GM10266 (cell line): ENCODE results near the gene RPL7A.
A peak's percentile ranks its signal among the peaks of the same experiment; 100 is the strongest.
"Not testable (repeated sequence)": the region's sequence is repeated elsewhere in the genome, so short reads cannot be mapped to it uniquely, and the experiment has no call there.

Source experiments
- DNase-seq: peaks from one replicate; pipeline ENCODE4 v3.0.0; 2012; ENCODE audit errors: extremely low spot score
- TF ChIP-seq, protein P1 (sequence below): IDR thresholded peaks from 2 replicates; pipeline ENCODE4 v1.5.1; 2012; ENCODE audit warnings: mild to moderate bottlenecking, low read depth; ENCODE audit not compliant: control insufficient read depth, insufficient read depth; ENCODE audit errors: missing control alignments

Gene RPL7A

DNA sequence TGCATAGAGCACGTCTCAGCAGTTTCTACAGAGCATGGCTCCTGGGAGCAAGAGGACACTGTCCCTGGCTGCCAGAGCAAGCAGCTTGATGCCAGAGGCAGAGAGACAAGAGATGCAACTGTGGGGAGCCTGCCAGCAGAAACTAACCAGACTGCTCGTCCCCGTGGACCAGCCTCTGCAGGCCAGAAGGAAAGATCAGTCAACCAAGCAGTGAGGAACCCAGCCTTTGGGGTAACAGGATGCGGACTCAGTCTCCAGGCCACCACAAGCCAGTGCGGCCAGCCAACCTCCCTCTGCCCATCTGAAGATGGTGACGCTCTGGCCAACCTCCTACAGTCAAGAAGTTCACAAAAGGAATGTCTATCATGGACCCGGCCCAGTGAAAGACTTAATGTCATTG is 24.1 kb downstream of the RPL7A start:
- TF ChIP-seq, protein P1, sequence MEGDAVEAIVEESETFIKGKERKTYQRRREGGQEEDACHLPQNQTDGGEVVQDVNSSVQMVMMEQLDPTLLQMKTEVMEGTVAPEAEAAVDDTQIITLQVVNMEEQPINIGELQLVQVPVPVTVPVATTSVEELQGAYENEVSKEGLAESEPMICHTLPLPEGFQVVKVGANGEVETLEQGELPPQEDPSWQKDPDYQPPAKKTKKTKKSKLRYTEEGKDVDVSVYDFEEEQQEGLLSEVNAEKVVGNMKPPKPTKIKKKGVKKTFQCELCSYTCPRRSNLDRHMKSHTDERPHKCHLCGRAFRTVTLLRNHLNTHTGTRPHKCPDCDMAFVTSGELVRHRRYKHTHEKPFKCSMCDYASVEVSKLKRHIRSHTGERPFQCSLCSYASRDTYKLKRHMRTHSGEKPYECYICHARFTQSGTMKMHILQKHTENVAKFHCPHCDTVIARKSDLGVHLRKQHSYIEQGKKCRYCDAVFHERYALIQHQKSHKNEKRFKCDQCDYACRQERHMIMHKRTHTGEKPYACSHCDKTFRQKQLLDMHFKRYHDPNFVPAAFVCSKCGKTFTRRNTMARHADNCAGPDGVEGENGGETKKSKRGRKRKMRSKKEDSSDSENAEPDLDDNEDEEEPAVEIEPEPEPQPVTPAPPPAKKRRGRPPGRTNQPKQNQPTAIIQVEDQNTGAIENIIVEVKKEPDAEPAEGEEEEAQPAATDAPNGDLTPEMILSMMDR = no peak
- no peak for DNase-seq

GRCh38 chr9:133374612-133375115 is 26.6 kb downstream of the RPL7A start:
- TF ChIP-seq, protein P1 = no peak
- DNase-seq = no peak

DNA sequence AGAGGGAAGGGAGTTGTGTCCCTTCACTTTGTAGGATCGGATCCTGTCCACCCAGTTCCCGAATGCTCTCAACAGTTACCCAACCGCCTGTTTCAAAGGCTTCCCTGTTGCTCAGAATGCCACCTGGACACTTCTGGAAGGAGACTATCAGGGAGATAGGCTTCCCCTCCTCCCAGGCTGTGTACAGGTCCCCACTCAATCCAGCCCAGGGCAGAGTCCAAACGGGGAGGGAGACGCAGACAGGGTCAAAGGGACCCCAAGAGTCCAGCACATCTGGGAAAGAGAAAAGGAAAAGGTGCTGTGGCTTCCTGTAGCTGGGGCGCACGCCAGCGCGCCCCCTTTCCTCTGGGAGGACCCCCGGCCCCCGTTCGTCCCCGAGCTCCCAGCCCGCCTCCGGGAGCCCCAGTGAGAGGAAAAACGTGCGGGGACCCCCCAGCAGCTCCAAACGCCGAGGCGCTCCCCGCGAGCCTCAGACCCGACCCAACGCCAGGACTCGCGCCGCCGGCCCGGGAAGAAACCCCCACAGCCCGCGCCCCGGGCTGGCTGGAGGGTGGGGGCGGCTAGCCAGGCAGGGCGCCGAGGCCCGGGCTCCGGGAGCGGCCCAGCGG is 27.2 kb downstream of the RPL7A start:
- TF ChIP-seq, protein P1 = peak; percentile 33
- peak; percentile 76 for DNase-seq

DNA sequence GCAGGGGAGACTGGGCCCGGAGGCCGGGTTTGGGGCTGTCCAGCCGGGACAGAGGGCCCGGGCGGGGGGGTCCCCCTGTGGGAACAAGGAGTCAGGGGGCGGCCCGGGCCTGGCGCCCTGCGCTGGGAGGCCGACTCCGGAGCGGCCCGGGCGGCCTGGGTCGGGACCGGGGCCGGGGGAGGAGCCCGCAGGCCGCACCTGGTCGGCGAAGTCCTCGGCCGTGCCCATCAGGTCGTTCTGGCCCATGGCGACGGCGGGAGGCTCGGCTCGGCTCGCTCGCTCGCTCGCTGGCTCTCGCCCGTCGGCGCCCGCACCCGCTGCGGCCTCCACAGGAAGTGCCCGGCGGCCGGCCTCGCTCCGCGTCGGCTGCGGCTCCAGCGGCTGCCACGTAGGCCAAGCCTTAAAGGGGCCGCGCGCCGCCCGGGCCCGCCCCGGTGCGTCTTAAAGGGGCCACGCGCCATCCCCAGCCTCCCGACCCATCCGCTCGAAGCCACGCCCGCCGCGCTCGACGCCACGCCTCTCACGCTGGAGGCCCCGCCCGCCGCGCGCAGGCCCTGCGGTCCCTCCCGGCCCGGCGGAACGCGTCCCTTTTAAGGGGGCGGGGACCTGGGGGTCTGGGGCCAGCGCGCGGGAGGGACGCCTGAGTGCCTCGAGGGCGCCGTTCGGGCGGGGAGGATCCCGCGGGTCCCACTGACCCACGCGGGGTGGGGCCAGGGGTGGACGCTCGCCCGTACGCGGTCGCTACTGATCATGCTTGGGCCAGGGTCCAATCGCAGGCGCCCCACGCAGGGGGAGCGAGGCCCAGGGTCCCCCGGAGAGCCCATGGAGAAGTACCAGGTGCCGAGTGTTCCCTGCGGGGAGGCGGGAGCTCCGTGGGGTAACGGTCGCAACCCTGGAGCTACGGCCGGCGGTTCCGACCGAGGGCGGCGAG is 28.0 kb downstream of the RPL7A start, which contains the start of the genes STKLD1 and SURF4:
Gene STKLD1 (plus strand): TSS at position 643 of the 931 bp plus-strand sequence. CDS start 108 bp downstream, at position 751.
Gene SURF4 (minus strand): TSS at position 337 of the 931 bp plus-strand sequence. CDS start 91 bp downstream, at position 246.
- peak; percentile 100 for DNase-seq
- TF ChIP-seq, protein P1 = no peak

GRCh38 chr9:133377280-133377679 is 29.3 kb downstream of the RPL7A start:
- DNase-seq = not testable (repeated sequence)

DNA sequence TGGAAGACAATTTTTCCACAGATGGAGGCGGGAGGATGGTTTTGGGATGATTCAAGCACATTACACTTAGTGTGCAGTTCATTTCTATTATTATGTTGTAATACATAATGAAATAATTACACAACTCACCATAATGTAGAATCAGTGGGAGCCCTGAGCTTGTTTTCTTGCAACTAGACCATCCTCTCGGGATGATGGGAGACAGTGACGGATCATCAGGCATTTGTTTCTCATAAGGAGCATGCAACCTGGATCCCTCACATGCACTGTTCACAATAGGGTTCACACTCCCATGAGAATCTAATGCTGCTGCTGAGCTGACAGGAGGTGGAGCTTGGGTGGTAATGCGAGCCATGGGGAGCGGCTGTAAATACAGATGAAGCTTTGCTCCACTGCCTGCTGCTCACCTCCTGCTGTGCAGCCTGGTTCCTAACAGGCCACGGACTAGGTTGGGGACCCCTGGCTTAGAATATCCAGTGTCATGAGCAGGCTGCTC is 29.8 kb downstream of the RPL7A start:
- DNase-seq = no peak
- TF ChIP-seq, protein P1 = no peak

- DNase-seq = no peak
- TF ChIP-seq, protein P1 = no peak
These were observed 30.5 kb downstream of the RPL7A start for GRCh38 chr9:133378408-133378962.
